GM13977 (cell line): ENCODE measurements around the gene BARD1.
"Not testable (repeated sequence)": the region's sequence is repeated elsewhere in the genome, so short reads cannot be mapped to it uniquely, and the experiment has no call there.

Source experiments
- DNase-seq: peaks from one replicate; pipeline ENCODE4 v3.0.0; 2012; ENCODE audit warnings: low spot score
- CTCF ChIP-seq: IDR thresholded peaks from 2 replicates; pipeline ENCODE4 v1.5.1; 2012; ENCODE audit warnings: mild to moderate bottlenecking, control low read depth; ENCODE audit not compliant: insufficient read depth; ENCODE audit errors: extremely low read depth, missing control alignments
- in situ Hi-C: fragments of 300-500 bp; cut with MboI; formaldehyde crosslinking; loops from one replicate; pipeline ENCODE4 v1.12.0; 2022; ENCODE audit warnings: low sequenced_read_pairs, low pct_unique_long_range_greater_than_20kb, mixed read lengths, inconsistent platforms; ENCODE audit not compliant: unreplicated experiment

The BARD1 gene

DNA sequence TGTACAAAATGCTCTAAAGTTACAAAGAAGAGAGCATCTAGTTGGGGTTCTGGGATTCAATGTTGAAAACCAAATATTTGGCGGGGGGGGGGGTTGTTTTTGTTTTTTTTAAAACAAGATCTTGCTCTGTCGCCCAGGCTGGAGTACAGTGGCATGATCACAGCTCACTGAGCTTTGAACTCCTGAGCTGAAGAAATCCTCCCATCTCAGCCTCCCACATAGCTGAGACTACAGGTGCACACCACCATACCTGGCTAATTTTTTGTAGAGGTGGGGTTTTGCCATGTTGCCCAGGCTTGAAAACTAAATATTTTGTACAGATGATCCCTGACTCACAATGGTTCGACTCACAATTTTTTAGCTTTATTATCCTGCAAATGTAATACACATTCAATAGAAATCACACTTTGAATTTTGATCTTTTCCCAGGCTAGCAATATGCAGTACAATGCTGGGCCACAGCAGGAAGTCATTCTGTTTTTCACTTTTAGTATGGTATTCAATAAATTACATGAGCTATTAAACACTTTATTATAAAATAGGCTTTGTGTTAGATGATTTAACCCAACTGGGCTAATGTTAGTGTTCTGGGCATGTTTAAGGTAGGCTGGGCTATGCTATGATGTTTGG lies 7.6 kb downstream of the BARD1 start:
- no peak for TF ChIP-seq CTCF
- in situ Hi-C loops, result no loop called here
- DNase-seq, result no peak

DNA sequence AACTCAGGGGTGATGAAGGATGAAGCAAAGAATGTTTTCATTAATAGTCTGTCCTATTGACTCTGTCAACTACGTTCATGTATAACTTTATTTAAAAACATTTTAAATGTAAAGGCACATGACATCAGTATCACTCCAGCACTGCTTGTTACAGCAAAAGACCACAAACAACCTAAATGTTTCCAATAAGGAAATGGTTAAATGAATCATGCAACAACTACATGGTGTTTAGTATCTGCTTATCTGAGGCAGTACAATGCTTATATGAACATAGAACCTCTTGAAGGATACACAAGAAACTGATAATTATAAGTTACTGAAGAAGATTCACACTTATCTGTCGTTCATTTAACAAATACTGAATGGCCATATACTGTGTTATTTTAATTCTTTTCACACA lies 8.4 kb downstream of the BARD1 start:
- no peak for TF ChIP-seq CTCF
- in situ Hi-C loops, result no loop called here
- DNase-seq, result no peak

DNA sequence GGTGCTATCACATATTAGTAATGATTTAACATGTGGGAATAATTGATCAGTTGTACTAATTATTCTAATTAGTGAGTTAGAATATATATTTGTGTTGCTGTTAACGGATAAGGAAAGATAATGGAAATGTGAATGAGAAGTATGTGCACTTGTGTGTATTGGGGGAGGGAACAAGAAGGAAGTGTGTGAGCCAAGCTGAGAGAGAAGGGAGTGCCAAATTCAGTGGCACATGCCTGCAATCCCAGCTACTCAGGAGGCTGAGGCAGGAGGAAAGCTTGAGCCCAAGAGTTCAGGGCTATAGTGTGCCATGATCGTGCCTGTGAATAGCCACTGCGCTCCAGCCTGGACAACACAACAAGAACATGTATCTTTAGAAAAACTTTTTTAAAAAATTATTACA lies 9.3 kb downstream of the BARD1 start:
- TF ChIP-seq CTCF, result no peak
- in situ Hi-C loops, result no loop called here

GRCh38 chr2:214796911-214797310 lies 12.6 kb downstream of the BARD1 start:
- no peak for TF ChIP-seq CTCF
- DNase-seq, result no peak
- in situ Hi-C loops, result no loop called here

More for the DNA sequence above, 9.3 kb downstream of the BARD1 start:
- DNase-seq, result no peak

DNA sequence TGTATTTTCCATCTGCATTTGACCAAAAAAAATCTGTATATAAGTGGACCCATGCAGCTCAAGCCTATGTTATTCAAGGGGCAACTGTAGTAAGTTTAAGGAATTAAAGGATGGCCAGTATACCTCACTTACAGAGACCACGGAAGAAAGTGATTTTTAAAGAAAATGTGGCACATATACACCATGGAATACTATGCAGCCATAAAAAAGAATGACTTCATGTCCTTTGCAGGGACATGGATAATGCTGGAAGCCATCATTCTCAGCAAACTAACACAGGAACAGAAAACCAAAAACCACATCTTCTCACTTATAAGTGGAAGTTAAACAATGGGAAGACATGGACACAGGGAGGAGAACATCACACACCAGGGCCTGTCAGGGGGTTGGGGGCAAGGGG lies 26.3 kb downstream of the BARD1 start:
- DNase-seq, in situ Hi-C loops: not testable (repeated sequence)

GRCh38 chr2:214782671-214783070 lies 26.8 kb downstream of the BARD1 start:
- in situ Hi-C loops, result no loop called here
- DNase-seq, result no peak
- TF ChIP-seq CTCF, result no peak

- in situ Hi-C loops, result no loop called here
- no peak for TF ChIP-seq CTCF
- DNase-seq, result no peak
These were observed 28.3 kb downstream of the BARD1 start for GRCh38 chr2:214781226-214781625.
